ENCODE data around the gene NCL.
A peak's percentile ranks its signal among the peaks of the same experiment; 100 is the strongest.

- TF ChIP-seq CTCF (IDR thresholded peaks at IDR 0.05) = no peak
- TF ChIP-seq POLR2A (IDR thresholded peaks at IDR 0.05) = peak; percentile 99
- TF ChIP-seq POLR2AphosphoS5 (IDR thresholded peaks at IDR 0.05) = peak; percentile 95 to 100 (median 99)
- TF ChIP-seq EP300 (IDR thresholded peaks at IDR 0.05; ENCODE audit: low read depth) = no peak
Observed at GRCh38 chr2:231463698-231464575, at the start of gene NCL.
